HG02852 (cell line): ENCODE data around the gene FAM193A.
A peak's percentile ranks its signal among the peaks of the same experiment; 100 is the strongest.
"Not testable (repeated sequence)": the region's sequence is repeated elsewhere in the genome, so short reads cannot be mapped to it uniquely, and the experiment has no call there.

Experiments used
- ATAC-seq: cut with Tn5 transposase; IDR thresholded peaks from one replicate; pipeline ENCODE4 v1.9.1; 2021; ENCODE audit warnings: mild to moderate bottlenecking, moderate library complexity; ENCODE audit not compliant: unreplicated experiment

FAM193A gene

GRCh38 chr4:2536193-2537010 lies at the start of gene FAM193A:
FAM193A (plus strand) TSS chr4:2536647; CDS start chr4:2536916, 269 bp downstream.
- peak; percentile 85 for ATAC-seq

- ATAC-seq: no peak
These were observed 49.5 kb upstream of the FAM193A start for GRCh38 chr4:2486981-2487380.

- ATAC-seq: peak; percentile 58
These were observed 48.8 kb upstream of the FAM193A start for GRCh38 chr4:2487632-2488031.

DNA sequence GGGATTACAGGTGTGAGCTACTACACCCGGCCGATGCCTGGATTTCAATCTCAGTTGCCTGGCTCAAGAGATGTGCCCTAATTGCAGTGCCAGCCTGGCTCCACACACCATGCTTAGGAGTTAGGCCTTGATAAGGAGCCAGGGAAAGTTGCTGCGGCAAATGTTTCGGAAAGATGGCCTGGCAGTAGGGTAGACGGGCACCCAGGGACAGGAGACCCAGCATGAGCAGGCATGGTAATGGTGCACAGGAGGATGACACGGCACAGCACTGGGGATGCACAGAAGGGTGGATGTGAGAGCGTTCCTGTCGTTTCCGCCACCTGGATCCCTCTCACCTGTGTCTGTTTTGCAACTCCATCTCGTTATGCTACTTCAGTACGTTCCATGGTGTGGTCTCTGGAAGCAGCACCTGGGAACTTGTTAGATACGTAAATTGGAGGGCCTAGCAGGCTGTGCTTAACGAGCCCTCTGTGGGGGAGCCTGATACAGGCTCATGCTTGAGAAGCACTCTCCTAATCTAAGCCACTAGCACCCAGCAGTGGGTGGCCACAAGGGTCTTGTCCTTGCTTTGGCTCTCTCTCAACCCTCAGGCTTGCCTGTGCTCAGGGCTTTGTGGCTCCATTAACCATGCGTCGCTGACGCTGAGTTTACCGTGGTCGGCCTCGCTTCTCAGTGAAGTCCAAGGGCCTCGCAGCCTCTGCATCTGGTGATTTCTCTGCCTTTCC lies 47.2 kb upstream of the FAM193A start:
- no peak for ATAC-seq

- ATAC-seq: no peak
These were observed 46.5 kb upstream of the FAM193A start for GRCh38 chr4:2489841-2490552.

GRCh38 chr4:2492970-2493369 lies 43.5 kb upstream of the FAM193A start:
- ATAC-seq: no peak

DNA sequence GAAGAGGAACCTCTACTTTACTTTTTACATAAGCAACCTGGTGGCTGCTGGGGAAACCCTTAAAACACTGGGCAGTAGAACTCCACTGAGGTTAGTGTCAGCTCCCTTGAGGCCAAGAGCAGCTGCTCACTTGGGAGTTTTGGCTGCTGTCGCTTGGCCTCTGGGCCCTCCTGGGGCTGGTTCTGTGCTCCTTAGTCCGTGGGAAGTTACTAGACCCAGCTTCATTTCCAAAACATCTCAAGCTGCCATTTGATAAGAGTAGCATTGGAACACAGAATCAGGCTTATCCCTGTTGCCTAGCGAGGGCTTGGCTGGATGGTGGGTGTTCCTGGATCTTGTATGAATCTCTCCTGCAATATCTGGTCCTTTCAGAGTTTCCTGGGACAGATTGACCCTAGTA lies 41.5 kb upstream of the FAM193A start:
- no peak for ATAC-seq

DNA sequence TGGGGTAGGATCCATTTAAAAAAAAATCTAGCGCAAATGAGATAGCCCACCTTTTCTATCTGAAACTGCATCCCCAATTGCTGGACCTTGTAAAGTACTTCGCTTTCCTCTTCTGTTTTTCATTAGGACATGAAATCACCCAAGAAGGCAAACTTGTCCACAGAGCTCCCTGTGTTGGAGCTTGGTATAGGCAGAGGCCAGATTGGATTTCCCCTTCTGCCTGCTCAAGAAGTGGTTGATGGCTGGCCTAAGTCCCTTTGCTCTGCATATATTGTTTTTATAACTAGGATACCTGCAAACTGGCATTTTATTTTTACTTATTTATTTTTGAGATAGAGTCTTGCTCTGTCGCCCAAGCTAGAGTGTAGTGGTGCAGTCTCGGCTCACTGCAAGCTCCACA lies 39.1 kb upstream of the FAM193A start:
- ATAC-seq: no peak

GRCh38 chr4:2497931-2498330 lies 38.5 kb upstream of the FAM193A start:
- ATAC-seq: peak; percentile 89

- no peak for ATAC-seq
These were observed 35.9 kb upstream of the FAM193A start for GRCh38 chr4:2500547-2500946.

DNA sequence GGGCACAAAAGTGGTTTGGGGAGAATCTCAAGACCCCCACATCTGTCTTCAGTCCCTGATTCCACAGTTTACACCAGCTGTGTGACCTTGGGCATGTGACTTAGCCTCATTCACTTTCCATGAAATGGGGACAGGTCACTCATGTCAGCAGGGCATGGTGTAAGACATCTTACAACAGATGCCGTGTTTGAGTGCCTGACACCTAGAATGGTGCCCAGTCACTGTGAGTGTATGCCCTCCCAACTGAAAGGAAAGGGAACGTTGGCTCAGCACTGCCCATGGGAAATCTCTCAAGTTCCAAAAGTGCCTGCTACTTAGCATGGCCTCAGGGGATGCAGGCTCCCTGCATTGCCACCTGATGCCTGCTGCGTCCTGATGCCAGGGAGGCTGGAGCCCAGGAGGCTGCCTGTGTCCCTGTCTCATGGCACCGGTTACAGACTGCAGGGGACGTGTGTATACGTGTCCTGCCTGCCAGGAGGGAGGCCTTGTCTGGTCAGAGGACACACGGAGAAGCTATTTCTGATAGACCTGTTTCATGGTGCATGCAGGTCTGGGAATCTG lies 35.3 kb upstream of the FAM193A start:
- ATAC-seq: no peak

- ATAC-seq: no peak
These were observed 32.6 kb upstream of the FAM193A start for GRCh38 chr4:2503809-2504208.

DNA sequence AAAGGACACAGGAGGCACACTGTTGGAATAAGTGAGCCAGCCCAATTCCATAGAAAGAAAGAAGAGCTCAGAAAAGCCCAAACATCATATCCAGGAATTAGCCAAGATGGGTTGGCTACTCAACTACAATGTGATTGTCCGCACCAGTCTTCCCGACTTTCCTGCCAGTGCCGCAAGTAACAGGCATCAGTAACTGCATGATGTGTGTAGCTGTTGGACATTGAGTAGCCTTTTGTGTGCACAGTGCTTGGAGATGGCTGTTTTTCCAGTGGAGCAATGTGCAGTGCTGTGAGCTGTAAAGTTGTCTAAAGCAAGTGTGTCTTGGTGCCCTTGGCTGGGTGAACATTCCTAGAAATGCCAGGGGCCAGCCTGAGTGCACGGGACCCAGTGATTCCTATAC lies 29.2 kb upstream of the FAM193A start:
- no peak for ATAC-seq

DNA sequence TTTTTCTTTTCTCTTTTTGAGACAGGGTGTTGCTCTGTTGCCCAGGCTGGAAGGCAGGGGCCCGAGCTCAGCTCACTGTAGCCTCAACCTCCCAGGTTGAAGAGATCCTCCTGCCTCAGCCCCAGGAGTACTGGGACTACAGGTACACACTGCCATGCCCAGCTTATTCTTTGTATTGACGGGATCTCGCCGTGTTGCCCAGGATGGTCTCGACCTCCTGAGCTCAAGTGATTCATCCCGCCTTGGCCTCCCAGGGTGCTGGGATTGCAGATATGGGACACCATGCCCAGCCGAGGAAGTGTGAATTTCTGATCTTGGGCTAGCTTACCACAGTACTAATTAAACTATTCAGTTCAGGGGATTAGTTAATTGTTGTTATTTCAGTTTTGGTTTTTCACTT lies 28.6 kb upstream of the FAM193A start:
- ATAC-seq: no peak

GRCh38 chr4:2510351-2511259 lies 25.8 kb upstream of the FAM193A start:
- ATAC-seq: no peak

DNA sequence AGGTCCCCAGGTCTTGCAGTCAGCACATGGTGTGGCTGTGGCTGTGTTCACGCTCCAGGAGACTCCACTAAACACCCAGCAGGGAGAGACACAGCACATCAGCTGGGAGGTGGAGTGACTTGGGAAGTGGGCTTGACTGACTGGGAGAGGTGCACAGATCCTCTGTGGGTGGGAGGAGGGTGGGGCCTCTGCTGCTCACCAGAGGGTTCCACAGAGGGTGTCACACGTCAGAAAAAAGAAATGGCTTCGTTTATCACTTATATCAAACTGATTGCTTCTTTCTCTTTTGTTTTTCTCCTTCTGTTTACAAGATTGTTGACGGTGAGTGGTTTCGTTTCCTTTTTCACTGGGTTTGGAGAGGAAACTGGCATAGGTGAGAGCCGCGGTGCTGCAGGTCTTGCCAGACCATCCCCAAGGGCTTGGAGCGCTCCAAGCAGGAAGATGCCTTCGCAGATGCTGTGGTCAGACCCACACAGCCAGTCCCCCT lies 24.8 kb upstream of the FAM193A start:
- no peak for ATAC-seq

- no peak for ATAC-seq
These were observed 23.9 kb upstream of the FAM193A start for GRCh38 chr4:2512396-2513135.

DNA sequence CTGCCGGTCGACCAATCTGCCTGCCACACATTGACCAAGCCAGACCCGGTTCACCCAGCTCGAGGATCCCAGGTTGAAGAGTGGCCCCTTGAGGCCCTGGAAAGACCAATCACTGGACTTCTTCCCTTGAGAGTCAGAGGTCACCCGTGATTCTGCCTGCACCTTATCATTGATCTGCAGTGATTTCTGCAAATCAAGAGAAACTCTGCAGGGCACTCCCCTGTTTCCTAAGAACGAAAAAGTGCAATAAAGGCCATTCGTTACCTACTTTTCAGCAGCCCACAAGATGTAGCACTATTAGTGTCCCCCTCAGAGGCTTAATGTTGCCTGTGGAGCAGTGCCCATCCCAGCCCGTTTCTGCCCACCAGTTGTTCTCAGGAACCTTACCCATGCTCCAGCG lies 22.3 kb upstream of the FAM193A start:
- not testable (repeated sequence) for ATAC-seq

DNA sequence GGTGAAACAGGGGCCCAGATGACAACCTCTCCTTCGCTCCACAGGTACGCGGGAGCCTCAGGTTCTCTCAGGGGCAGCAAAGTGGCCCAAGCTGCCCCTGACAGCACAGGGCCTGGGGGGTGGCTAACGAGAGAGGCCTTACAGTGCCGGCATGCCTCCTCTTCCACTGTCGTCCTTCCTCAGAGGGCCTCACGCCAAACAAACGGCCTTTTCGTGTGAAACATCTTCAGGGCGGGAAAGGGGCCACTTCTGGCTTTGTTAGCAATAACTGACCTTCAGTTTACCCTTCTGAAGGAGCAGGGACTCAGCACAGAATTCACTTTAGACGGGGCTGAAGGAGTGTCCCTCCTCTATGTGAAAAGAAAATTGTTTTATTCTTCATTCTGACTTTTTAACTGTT lies 21.5 kb upstream of the FAM193A start:
- not testable (repeated sequence) for ATAC-seq
